IPS-NIHi11 (cell line): ENCODE data around the gene SIRT3.

ENCODE experiments used
- DNase-seq: peaks from one replicate; pipeline ENCODE4 v3.0.0; 2012; ENCODE audit warnings: mixed read lengths, low spot score

SIRT3 gene

GRCh38 chr11:235997-236773 is at the start of gene SIRT3:
Gene SIRT3, minus strand, starts transcription at chr11:236342. Its CDS starts 14 bp downstream, at chr11:236328.
- DNase-seq = peak; percentile 100

- DNase-seq = no peak
Measured at GRCh38 chr11:285894-286220, 49.7 kb upstream of the SIRT3 start.

GRCh38 chr11:285021-285893 is 49.1 kb upstream of the SIRT3 start:
- DNase-seq = no peak

DNA sequence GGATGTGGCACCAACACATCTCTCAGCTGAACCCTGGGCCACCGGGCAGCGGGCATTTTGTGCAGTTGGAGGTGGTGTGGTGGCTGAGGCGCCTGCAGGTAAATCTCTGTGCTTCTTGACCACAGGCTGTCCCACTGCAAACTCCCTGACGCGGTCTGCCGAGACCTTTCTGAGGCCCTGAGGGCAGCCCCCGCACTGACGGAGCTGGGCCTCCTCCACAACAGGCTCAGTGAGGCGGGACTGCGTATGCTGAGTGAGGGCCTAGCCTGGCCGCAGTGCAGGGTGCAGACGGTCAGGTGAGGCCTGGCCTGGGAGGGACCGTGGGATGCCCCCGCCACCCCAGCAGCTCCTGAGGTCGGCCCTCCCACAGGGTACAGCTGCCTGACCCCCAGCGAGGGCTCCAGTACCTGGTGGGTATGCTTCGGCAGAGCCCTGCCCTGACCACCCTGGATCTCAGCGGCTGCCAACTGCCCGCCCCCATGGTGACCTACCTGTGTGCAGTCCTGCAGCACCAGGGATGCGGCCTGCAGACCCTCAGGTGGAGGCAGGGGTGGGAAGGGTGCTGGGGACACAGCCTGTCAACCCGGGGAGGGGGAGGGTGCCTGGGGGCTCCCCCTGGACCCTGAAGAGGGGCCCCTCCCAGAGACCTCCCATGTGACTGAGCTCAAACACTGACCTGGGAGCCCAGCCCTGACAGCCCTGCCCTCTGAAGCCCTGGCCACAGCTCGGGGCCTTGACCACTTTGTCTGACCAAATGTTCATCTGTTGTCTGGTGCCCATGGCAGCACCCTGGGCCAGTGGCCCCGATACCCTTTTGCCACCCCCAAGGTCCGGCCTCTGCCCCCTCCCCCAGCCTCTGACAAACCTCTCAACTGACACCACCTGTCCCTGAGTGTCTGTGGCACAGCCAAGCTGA is 48.2 kb upstream of the SIRT3 start:
- DNase-seq = no peak

- no peak for DNase-seq
Measured at GRCh38 chr11:283405-284104, 47.4 kb upstream of the SIRT3 start.

DNA sequence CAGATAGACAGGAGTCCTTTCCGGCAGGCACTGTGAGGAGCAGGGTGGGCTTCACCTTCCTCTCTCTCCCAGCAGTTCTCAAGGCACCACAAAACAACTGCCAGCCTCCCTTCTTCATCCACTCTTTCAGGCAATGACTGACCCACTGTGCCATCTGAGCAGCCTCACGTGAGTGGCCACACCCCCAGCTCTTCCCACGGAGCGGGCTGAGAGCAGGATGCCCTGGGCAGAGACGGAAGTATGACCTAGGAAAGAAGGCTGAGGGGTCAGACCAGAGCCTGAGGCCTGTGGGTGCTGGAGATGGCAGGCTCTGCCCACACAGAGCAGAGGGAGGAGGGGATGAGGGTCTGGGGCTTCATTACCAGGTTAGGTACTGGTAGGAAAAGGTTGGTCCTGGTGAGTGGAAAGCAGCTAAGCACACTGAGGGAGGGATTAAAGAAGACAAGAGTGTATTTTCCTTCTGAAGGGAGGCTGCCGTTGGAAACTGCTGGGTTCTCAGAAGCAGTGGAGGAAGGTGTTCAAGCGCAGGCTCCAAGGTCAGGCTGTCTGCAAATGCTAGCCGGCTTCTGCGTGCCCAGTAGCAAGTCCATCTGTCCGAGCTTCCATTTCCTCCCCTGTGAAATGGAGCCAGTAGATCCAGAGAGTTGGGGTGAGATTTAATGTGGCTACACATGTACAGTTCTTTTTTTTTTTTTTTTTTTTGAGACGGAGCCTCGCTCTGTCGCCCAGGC is 46.7 kb upstream of the SIRT3 start:
- DNase-seq = no peak

- no peak for DNase-seq
Measured at GRCh38 chr11:282171-282570, 46.0 kb upstream of the SIRT3 start.

DNA sequence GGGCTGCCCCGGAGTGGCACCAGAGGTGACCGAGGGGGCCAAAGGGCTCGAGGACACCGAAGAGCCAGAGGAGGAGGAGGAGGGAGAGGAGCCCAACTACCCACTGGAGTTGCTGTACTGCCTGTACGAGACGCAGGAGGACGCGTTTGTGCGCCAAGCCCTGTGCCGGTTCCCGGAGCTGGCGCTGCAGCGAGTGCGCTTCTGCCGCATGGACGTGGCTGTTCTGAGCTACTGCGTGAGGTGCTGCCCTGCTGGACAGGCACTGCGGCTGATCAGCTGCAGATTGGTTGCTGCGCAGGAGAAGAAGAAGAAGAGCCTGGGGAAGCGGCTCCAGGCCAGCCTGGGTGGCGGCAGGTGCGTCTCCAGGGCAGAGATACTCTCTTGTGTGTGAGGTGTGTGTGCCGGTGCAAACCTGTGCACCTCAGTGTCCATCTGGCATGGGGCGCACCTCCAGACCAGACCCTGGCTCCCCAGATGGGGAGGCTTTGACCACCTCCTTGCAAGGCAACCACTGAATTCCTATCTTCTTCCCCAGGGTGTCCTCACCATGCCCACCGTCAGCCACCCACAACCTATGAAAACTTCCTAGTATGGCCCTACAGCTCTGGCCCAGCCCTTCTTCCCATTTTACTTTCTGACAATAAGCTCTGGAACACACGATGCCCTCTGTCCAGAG is 45.5 kb upstream of the SIRT3 start:
- DNase-seq = no peak

GRCh38 chr11:280706-281485 is 44.8 kb upstream of the SIRT3 start:
- DNase-seq = no peak

DNA sequence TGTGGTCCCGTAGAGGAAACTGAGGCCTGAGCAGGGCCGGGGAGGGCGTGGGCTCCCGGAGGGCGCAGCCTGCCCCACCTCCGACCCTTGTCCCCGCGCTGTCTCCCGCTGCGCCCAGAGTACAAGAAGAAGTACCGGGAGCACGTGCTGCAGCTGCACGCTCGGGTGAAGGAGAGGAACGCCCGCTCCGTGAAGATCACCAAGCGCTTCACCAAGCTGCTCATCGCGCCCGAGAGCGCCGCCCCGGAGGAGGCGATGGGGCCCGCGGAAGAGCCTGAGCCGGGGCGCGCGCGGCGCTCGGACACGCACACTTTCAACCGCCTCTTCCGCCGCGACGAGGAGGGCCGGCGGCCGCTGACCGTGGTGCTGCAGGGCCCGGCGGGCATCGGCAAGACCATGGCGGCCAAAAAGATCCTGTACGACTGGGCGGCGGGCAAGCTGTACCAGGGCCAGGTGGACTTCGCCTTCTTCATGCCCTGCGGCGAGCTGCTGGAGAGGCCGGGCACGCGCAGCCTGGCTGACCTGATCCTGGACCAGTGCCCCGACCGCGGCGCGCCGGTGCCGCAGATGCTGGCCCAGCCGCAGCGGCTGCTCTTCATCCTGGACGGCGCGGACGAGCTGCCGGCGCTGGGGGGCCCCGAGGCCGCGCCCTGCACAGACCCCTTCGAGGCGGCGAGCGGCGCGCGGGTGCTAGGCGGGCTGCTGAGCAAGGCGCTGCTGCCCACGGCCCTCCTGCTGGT is 44.0 kb upstream of the SIRT3 start:
- DNase-seq = peak; percentile 85

DNA sequence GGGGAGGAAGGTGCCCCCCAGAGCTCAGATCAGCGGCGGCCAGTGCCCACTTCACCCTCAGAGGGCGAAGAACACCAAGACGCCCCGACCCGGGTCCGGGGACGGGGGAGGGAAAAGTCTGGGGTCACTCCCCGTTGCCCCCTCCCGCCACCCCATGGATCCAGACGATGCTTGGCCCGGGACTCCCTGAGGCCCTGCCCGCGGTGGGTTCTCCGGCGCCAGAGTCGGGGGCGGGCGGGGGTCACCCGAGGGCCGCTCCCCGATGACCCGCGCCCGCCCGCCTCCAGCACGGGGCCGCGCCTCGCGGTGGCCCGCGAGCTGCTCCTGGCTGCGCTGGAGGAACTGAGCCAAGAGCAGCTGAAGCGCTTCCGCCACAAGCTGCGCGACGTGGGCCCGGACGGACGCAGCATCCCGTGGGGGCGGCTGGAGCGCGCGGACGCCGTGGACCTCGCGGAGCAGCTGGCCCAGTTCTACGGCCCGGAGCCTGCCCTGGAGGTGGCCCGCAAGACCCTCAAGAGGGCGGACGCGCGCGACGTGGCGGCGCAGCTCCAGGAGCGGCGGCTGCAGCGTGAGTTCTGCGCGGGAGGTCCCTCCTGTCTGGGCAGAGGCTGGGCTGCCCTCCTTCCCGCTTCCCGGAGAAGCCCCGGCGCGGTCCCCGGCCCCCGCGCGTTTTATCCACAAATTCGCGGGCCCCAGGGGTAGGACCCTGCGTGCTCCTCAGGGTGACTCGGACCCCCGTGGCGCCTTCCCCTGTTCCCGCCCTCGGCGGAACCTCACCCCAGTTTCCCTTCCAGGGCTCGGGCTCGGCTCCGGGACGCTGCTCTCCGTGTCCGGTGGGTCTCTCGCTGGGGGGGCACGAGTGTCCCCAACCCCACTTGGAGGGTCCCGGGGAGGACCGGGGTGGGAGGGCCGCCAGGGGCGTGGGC is 43.2 kb upstream of the SIRT3 start:
- DNase-seq = no peak

DNA sequence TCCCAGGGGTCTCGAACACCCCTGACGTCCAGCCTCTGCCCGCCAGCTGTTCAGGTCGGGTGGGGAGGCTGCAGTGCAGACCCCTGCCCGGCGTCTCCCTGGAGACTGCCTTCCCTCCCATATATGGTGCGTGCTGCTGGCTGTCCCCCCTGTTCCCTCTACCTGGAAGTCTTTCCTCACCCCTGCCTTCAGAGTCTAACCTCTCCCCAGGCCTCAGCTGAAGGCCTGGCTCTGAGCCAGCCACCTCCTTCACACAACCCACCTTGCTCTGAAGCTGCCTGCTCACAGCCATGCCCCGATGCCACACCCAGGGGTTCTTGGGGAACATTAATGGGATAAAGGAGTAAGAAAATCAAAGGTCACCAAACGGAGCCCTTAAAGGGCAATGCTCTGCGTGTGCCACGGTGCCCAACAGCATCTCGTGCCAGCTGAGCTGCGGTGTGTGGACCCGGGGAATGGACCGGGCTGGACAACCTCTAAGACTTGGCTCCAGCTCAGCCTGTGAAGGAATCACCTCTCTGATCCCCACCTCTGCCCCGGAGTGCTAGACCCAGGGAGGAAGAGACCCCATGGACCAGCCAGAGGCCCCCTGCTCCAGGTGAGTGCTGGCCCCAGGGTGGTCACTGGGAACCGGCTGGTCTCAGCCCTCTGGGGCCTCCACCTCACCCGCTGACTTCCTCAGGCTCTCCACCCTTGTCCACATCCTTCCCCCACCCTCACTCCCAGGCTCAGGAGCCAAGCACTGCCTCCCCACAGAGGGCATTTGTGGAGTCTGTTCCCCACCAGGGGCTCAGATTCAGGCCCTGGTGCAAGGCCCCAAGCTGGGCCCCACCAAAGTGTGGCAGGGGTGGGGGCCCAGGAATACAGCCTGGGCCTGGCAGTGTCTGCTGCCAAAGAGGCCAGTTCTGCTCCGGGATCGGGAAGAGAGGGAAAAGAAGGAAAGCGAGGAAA is 42.1 kb upstream of the SIRT3 start, which contains the start of gene NLRP6:
NLRP6 (plus strand) TSS at position 407 of the 951 bp plus-strand sequence; CDS start at position 570, 163 bp downstream.
- DNase-seq = no peak

GRCh38 chr11:276219-276618 is 40.1 kb upstream of the SIRT3 start:
- DNase-seq = no peak

DNA sequence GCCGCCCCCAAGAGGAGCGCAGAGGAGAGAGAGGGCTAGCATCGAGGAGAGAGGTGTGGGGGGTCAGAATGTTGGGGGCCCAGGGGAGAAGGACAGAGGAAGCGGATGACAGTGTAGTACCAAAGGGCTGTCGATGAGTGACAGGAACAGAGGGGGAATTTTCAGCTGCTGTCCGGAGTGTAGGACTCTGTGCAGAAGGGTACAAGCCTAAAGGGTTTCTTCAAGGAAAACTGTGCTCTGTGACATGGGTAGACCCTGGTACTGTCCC is 36.7 kb upstream of the SIRT3 start:
- DNase-seq = no peak

DNA sequence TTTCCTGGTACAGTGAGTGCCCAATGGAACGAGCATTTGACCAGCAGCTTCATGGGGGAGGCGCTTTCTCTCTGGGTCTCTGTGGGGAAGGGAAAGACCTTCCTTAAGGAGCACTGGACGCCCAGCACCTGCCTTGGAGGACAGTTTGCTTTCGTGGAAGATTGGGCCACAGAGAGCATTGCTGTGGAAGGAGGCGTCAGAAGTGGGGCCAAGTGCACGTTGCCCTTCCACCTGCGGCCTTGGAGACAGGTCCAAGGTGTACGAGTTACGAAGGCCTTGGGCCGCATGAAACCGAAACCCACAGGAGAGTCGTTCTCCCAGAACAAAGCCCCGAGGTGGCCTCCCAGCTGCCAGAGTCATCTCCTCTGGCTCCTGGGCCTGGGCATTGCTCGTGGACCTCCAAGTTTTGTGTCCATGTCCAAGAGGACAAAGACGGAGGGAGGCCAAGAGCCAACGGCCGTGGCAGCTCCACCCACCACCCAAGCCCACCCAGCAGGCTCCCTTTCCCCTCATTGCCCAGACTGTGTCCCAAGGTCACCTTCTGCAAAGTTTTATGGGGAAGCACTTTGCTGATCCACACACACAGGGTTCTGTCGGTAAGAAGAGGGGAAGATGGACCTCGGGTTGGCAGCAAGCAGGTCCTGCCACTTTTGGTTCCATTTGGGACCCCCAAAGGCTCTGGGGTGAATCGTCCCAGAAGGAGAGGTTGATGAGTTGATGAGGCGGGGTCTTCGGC is 36.2 kb upstream of the SIRT3 start:
- DNase-seq = no peak

DNA sequence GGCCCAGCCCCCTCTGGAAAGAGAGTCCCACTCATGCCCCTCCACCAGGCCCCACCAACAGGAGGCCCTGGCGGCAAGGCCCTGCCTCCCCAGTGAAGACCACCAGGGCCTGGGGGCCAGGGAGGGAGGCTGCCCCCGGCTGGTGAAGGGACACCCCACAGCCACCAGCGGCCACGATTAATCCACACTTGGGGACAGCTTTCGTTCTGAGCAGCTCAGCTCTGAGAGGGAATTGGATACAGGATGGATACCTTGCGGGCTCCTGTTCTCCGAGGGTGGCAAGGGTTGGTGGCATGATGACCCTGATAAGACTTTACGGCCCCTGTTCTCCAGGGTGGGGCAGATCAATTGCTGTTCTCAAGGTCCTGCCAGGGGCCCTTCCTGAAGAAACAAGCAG is 35.2 kb upstream of the SIRT3 start:
- no peak for DNase-seq
